ENCODE data around the gene PHF19.

Gene PHF19

GRCh38 chr9:120867676-120868338, 9.2 kb downstream of the PHF19 start:
- no peaks in the 10 kb centered on the region for H3K9me3 ChIP-seq
- no peaks in the 10 kb centered on the region for H3K27me3 ChIP-seq (ENCODE audit: low read depth)
- H3K36me3 ChIP-seq (replicated peaks): peaks cover 60% of the 10 kb centered on the region
- H3K4me3 ChIP-seq: no peak overlapping the region; the same call in 1 of the 2 replicates
- in situ Hi-C loops (cut with MboI; ENCODE audit: low sequenced_read_pairs): no loop called here
- no peak for DNase-seq (ENCODE audit: low spot score in 2 of 2)
- peaks cover 9% of the 10 kb centered on the region for H3K4me1 ChIP-seq

DNA sequence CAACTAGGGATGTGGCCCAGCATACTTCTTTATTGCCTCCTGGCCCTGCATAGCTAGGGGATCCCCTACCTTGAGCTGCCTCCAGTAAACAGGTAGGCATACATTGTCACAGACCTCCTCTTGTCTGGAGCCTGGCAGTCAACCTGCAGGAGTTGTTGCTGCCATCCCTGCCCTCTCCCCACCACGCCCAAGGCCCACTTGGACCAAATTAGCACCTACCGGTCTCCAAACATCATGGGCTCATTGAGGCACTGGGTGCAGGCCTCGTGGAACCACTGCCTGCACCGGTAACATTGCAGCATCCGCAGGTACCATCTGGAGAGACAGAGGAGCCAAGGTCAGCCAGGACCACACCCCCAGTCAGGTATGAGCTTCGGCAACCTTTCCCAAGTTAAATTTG, 10.3 kb downstream of the PHF19 start:
- DNase-seq (ENCODE audit: low spot score in 2 of 2): no peak
- no peaks in the 10 kb centered on the region for H3K27me3 ChIP-seq (ENCODE audit: low read depth)
- in situ Hi-C loops (cut with MboI; ENCODE audit: low sequenced_read_pairs): no loop called here
- no peak overlapping the region for H3K4me3 ChIP-seq
- H3K36me3 ChIP-seq (replicated peaks): peaks cover 64% of the 10 kb centered on the region
- H3K4me1 ChIP-seq: peaks cover 9% of the 10 kb centered on the region
- no peaks in the 10 kb centered on the region for H3K9me3 ChIP-seq

DNA sequence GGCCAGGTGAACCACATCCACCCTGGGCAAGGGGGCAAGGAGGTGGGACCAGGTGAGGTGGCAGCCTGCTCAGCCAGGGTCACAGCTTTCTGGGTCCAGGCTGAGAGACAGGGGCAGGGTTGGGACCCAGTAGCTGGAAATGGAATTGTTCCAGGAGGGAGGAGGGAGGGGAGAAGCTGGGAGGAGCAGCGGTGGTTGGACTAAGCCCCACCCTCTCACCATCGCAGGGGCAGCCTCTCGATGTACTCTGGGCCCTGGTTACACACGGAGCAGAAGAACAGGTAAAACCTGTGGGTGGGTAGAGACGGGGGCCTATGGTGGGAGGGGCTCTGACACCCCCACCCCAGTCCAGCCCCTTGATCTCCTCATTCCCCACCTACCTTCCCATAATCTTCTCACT, 11.2 kb downstream of the PHF19 start:
- no peak for DNase-seq (ENCODE audit: low spot score in 2 of 2)
- Histone ChIP-seq H3K36me3 (replicated peaks) (peaks cover 67% of the 10 kb centered on the region), H3K4me1 (peaks cover 9% of the 10 kb centered on the region), H3K4me3 (no peak overlapping the region), H3K9me3 (no peaks in the 10 kb centered on the region), H3K27me3 (ENCODE audit: low read depth) (no peaks in the 10 kb centered on the region)
- in situ Hi-C loops (cut with MboI; ENCODE audit: low sequenced_read_pairs): no loop called here

- Histone ChIP-seq H3K27me3 (ENCODE audit: low read depth) (no peaks in the 10 kb centered on the region), H3K4me3 (no peak overlapping the region), H3K36me3 (replicated peaks) (peaks cover 67% of the 10 kb centered on the region), H3K4me1 (peaks cover 9% of the 10 kb centered on the region), H3K9me3 (no peaks in the 10 kb centered on the region)
- no peak for DNase-seq (ENCODE audit: low spot score in 2 of 2)
- in situ Hi-C loops (cut with MboI; ENCODE audit: low sequenced_read_pairs): no loop called here
These were observed 11.8 kb downstream of the PHF19 start for GRCh38 chr9:120865176-120865575.

DNA sequence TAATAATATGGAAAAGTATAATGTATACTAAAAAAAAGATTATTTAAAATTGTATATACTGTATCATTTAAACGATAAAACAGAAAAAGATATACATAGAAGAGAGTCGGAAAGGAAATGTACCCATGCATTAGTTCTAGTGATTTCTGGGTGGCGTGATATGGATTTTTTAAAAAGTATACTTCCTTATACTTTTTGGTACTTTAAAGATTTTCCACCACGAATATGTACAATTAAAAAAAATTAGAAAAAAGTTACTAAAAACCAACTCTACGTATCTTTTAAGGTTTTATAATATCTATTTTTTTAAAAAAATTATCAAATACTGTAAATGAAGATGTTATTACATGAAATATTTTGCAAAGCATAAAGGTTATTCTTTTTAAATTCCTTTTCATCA, 12.3 kb downstream of the PHF19 start:
- peaks cover 69% of the 10 kb centered on the region for H3K36me3 ChIP-seq (replicated peaks)
- H3K9me3 ChIP-seq: no peaks in the 10 kb centered on the region
- H3K4me1 ChIP-seq: peaks cover 9% of the 10 kb centered on the region

DNA sequence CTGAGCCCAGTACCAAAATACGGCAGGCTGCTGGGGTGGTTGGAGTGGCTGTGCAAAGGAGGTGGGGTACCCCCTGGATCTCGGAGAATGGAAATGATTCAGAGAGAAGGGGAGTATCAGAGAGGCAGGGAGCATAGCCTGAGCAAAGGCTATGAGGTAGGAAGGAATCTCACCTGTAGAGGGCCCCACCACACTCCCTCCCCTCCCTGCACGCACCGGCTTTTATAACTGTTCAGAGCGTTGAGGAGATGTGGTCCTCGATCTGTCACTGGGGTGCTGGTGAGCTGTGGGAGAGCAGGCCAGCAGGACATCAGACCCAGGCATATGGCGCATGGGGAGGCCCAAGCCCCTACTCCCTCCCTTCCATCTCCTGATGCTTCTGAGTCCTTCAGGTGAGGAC, 13.2 kb downstream of the PHF19 start:
- H3K27me3 ChIP-seq (ENCODE audit: low read depth): no peaks in the 10 kb centered on the region
- peaks cover 70% of the 10 kb centered on the region for H3K36me3 ChIP-seq (replicated peaks)
- no peaks in the 10 kb centered on the region for H3K9me3 ChIP-seq
- no peak overlapping the region for H3K4me3 ChIP-seq
- peaks cover 5% of the 10 kb centered on the region for H3K4me1 ChIP-seq
- in situ Hi-C loops (cut with MboI; ENCODE audit: low sequenced_read_pairs): no loop called here
- DNase-seq (ENCODE audit: low spot score in 2 of 2): no peak

More for the DNA sequence above, 12.3 kb downstream of the PHF19 start:
- DNase-seq (ENCODE audit: low spot score in 2 of 2): no peak
- Histone ChIP-seq H3K4me3 (no peak overlapping the region), H3K27me3 (ENCODE audit: low read depth) (no peaks in the 10 kb centered on the region)
- in situ Hi-C loops (cut with MboI; ENCODE audit: low sequenced_read_pairs): no loop called here

GRCh38 chr9:120862452-120862851, 14.5 kb downstream of the PHF19 start:
- Histone ChIP-seq H3K9me3 (no peaks in the 10 kb centered on the region), H3K4me1 (no peaks in the 10 kb centered on the region), H3K27me3 (ENCODE audit: low read depth) (no peaks in the 10 kb centered on the region), H3K4me3 (no peak overlapping the region), H3K36me3 (replicated peaks) (peaks cover 74% of the 10 kb centered on the region)
- DNase-seq (ENCODE audit: low spot score in 2 of 2): no peak
- in situ Hi-C loops (cut with MboI; ENCODE audit: low sequenced_read_pairs): no loop called here

DNA sequence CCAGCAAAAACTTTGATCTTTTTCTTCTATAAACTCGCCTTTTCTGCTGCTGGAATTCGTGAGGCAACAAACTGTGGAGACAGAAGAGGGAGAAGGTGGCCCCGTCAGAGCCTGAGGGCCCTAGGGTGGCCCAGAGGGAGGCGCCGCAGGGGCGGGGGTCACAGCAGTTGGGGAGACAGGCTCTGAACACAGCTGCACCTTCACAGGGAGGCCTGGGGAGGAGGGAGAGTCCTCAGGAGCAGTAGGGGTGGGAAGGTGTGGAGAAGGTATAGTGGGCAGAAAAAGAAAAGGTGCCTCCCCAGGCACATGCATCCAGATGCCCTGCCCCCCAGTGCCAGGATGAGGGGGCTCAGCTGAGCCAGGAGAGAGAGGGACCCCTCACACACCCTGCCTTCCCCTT, 15.1 kb downstream of the PHF19 start:
- no peaks in the 10 kb centered on the region for H3K27me3 ChIP-seq (ENCODE audit: low read depth)
- peaks cover 71% of the 10 kb centered on the region for H3K36me3 ChIP-seq (replicated peaks)
- H3K4me3 ChIP-seq: no peak overlapping the region
- in situ Hi-C loops (cut with MboI; ENCODE audit: low sequenced_read_pairs): no loop called here
- H3K9me3 ChIP-seq: no peaks in the 10 kb centered on the region
- no peaks in the 10 kb centered on the region for H3K4me1 ChIP-seq
- no peak for DNase-seq (ENCODE audit: low spot score in 2 of 2)

- no peaks in the 10 kb centered on the region for H3K9me3 ChIP-seq
- H3K36me3 ChIP-seq (replicated peaks): peaks cover 55% of the 10 kb centered on the region
- no peaks in the 10 kb centered on the region for H3K27me3 ChIP-seq (ENCODE audit: low read depth)
- H3K4me1 ChIP-seq: no peaks in the 10 kb centered on the region
- no peak for DNase-seq (ENCODE audit: low spot score in 2 of 2)
- no peak overlapping the region for H3K4me3 ChIP-seq
- in situ Hi-C loops (cut with MboI; ENCODE audit: low sequenced_read_pairs): no loop called here
These were observed 16.9 kb downstream of the PHF19 start for GRCh38 chr9:120860083-120860482.

DNA sequence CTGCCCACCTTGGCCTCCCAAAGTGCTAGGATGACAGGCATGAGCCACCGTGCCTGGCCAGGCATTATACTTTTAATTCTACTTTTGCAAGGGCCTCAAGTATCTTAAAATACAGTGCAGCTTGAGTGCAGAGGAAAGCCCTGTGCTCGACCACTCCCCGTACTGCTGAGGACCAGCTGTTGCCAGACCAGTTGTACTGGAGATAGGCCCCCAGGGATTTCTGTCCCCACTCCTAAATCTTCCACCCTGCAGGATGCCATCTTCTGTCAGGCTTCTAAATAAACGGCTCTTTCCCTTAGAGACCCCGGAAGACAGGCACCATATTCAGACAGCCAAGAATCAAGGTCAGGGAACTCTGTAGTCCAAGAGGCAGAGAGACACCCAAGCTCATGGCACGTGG, 17.6 kb downstream of the PHF19 start:
- no peaks in the 10 kb centered on the region for H3K9me3 ChIP-seq

GRCh38 chr9:120857902-120858301, 19.1 kb downstream of the PHF19 start:
- no peak for DNase-seq (ENCODE audit: low spot score in 2 of 2)
- in situ Hi-C loops (cut with MboI; ENCODE audit: low sequenced_read_pairs): no loop called here
- H3K4me3 ChIP-seq: no peak overlapping the region

More for the DNA sequence above, 17.6 kb downstream of the PHF19 start:
- in situ Hi-C loops (cut with MboI; ENCODE audit: low sequenced_read_pairs): no loop called here
- no peak for DNase-seq (ENCODE audit: low spot score in 2 of 2)
- H3K4me1 ChIP-seq: no peaks in the 10 kb centered on the region
- H3K36me3 ChIP-seq (replicated peaks): peaks cover 59% of the 10 kb centered on the region
- no peaks in the 10 kb centered on the region for H3K27me3 ChIP-seq (ENCODE audit: low read depth)
- no peak overlapping the region for H3K4me3 ChIP-seq

GRCh38 chr9:120857481-120857880, 19.5 kb downstream of the PHF19 start:
- peaks cover 54% of the 10 kb centered on the region for H3K36me3 ChIP-seq (replicated peaks)
- H3K4me3 ChIP-seq: no peak overlapping the region
- in situ Hi-C loops (cut with MboI; ENCODE audit: low sequenced_read_pairs): no loop called here
- no peaks in the 10 kb centered on the region for H3K27me3 ChIP-seq (ENCODE audit: low read depth)
- H3K9me3 ChIP-seq: no peaks in the 10 kb centered on the region
- peaks cover 7% of the 10 kb centered on the region for H3K4me1 ChIP-seq
- no peak for DNase-seq (ENCODE audit: low spot score in 2 of 2)

More at GRCh38 chr9:120857902-120858301, 19.1 kb downstream of the PHF19 start:
- Histone ChIP-seq H3K9me3 (no peaks in the 10 kb centered on the region), H3K36me3 (replicated peaks) (peaks cover 55% of the 10 kb centered on the region), H3K27me3 (ENCODE audit: low read depth) (no peaks in the 10 kb centered on the region), H3K4me1 (peaks cover 3% of the 10 kb centered on the region; the same call in 1 of the 2 replicates)

DNA sequence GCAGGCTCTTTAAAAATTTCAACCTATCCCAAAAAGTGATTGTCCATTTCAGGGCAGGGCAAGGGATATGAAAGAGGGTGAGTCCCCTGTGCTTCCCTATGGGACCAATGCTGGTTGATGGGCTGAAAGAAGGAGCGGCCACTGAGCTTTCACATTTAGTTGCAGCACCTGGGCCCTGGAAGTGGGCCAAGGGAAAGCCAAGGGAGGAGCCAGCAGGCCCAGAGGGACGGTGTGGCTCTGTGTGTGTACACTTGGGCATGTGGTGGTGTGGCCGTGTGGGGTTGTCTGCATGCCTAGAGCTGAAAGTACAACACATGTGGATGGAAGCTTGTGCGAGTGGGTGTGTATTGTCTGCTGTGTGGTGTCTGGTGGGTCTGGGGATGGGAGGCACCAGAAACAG, 20.3 kb downstream of the PHF19 start:
- H3K4me1 ChIP-seq: peaks cover 15% of the 10 kb centered on the region
- H3K27me3 ChIP-seq (ENCODE audit: low read depth): no peaks in the 10 kb centered on the region
- no peaks in the 10 kb centered on the region for H3K9me3 ChIP-seq
- no peak overlapping the region for H3K4me3 ChIP-seq
- in situ Hi-C loops (cut with MboI; ENCODE audit: low sequenced_read_pairs): no loop called here
- peaks cover 47% of the 10 kb centered on the region for H3K36me3 ChIP-seq (replicated peaks)
- no peak for DNase-seq (ENCODE audit: low spot score in 2 of 2)

DNA sequence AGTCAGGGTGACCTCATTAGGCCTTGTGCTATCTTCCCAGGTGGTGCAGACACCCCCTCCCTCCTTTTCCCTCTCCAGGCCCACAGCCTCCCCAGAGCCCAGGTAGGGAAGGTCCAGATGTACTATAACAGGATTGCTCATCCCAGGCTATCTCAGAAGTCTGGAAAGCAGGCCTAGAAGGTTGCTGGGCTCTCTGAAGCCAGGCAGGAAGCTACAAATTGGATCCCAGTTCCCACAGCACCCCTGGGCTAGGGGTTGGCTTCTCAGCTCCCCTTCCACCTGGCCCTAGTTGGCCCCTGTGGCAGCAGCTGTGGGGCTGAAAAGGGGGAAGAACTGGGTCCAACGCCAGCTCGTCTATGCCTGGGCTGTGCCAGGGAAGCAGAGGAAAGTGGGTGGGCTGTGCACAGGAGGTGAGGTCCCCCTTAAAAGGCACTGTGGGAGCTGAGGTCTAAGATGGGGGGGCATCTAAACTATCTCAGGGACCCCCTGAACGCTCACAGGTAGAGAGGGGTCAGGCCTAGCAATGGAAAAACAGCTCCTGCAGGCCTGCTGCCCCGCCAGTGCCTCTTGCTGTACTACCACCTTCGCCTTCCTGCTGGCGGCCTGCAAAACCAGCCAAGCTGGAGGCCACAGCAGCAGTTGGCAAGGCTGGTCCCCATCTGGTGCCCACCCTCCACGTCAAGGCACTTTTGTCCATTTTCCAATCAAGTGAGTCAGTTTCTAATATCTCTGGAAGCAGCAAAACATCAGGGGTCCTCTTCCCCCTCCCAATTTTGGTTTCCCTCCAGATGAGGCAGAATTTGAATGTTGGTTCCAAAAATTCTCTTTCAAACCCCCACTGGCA, 20.9 kb downstream of the PHF19 start:
- H3K9me3 ChIP-seq: no peaks in the 10 kb centered on the region
- no peak for DNase-seq (ENCODE audit: low spot score in 2 of 2)
- no peak overlapping the region for H3K4me3 ChIP-seq
- in situ Hi-C loops (cut with MboI; ENCODE audit: low sequenced_read_pairs): no loop called here
- H3K4me1 ChIP-seq: peaks cover 18% of the 10 kb centered on the region
- H3K36me3 ChIP-seq (replicated peaks): peaks cover 40% of the 10 kb centered on the region
- H3K27me3 ChIP-seq (ENCODE audit: low read depth): no peaks in the 10 kb centered on the region

Measured in HAP-1 (cell line).